22Rv1 (cell line): ENCODE data around the gene CBY3.

Experiments
- CTCF ChIP-seq: fragments of 450-650 bp; IDR thresholded peaks from 2 replicates; pipeline ENCODE4 v1.5.1; 2017; ENCODE audit warnings: mild to moderate bottlenecking
- ZFX ChIP-seq: fragments of 450-650 bp; IDR thresholded peaks from 2 replicates; pipeline ENCODE4 v1.6.1; 2017; ENCODE audit warnings: antibody characterized with exemption, borderline replicate concordance

GRCh38 chr5:179697993-179698934, 17.4 kb upstream of the CBY3 start:
- TF ChIP-seq CTCF (no peak), ZFX (no peak)
